HG02885 (cell line): ENCODE data around the gene CORO2B.
"Not testable (repeated sequence)": the region's sequence is repeated elsewhere in the genome, so short reads cannot be mapped to it uniquely, and the experiment has no call there.

Experiments
- ATAC-seq: cut with Tn5 transposase; IDR thresholded peaks from one replicate; pipeline ENCODE4 v1.9.1; 2021; ENCODE audit warnings: mild to moderate bottlenecking; ENCODE audit not compliant: unreplicated experiment, poor library complexity

CORO2B gene

GRCh38 chr15:68641376-68641775 lies 62.6 kb downstream of the CORO2B start:
- ATAC-seq = no peak

GRCh38 chr15:68642491-68642845 lies 63.7 kb downstream of the CORO2B start:
- ATAC-seq = no peak

GRCh38 chr15:68643216-68643830 lies 64.5 kb downstream of the CORO2B start:
- no peak for ATAC-seq

- ATAC-seq = no peak
Observed at GRCh38 chr15:68644083-68644904, 65.5 kb downstream of the CORO2B start.

GRCh38 chr15:68644996-68645395 lies 66.2 kb downstream of the CORO2B start:
- no peak for ATAC-seq

- ATAC-seq = no peak
Observed at GRCh38 chr15:68646156-68646555, 67.4 kb downstream of the CORO2B start.

- ATAC-seq = no peak
Observed at GRCh38 chr15:68646696-68647095, 67.9 kb downstream of the CORO2B start.

- not testable (repeated sequence) for ATAC-seq
Observed at GRCh38 chr15:68647361-68647760, 68.6 kb downstream of the CORO2B start.

GRCh38 chr15:68650901-68651709 lies 72.3 kb downstream of the CORO2B start:
- ATAC-seq = peak; percentile 48

GRCh38 chr15:68651916-68652525 lies 73.2 kb downstream of the CORO2B start:
- no peak for ATAC-seq

- ATAC-seq = no peak
Observed at GRCh38 chr15:68653031-68653635, 74.3 kb downstream of the CORO2B start.

- ATAC-seq = no peak
Observed at GRCh38 chr15:68653801-68654200, 75.0 kb downstream of the CORO2B start.

- ATAC-seq = no peak
Observed at GRCh38 chr15:68654786-68655560, 76.2 kb downstream of the CORO2B start.

GRCh38 chr15:68655686-68656437 lies 77.1 kb downstream of the CORO2B start:
- ATAC-seq = no peak

- no peak for ATAC-seq
Observed at GRCh38 chr15:68656438-68656739, 77.6 kb downstream of the CORO2B start.

- no peak for ATAC-seq
Observed at GRCh38 chr15:68658151-68658550, 79.4 kb downstream of the CORO2B start.

GRCh38 chr15:68658641-68659358 lies 80.0 kb downstream of the CORO2B start:
- ATAC-seq = no peak

- ATAC-seq = no peak
Observed at GRCh38 chr15:68663526-68663925, 84.7 kb downstream of the CORO2B start.
